HG03558 (cell line): ENCODE data around the gene FN3K.
"Not testable (repeated sequence)": the region's sequence is repeated elsewhere in the genome, so short reads cannot be mapped to it uniquely, and the experiment has no call there.

Experiments
- ATAC-seq: cut with Tn5 transposase; IDR thresholded peaks from one replicate; pipeline ENCODE4 v1.9.1; 2021; ENCODE audit warnings: moderate number of reproducible peaks; ENCODE audit not compliant: unreplicated experiment; ENCODE audit errors: extremely low read depth

The FN3K gene

GRCh38 chr17:82732118-82732743 lies 3.2 kb upstream of the FN3K start:
- no peak for ATAC-seq

DNA sequence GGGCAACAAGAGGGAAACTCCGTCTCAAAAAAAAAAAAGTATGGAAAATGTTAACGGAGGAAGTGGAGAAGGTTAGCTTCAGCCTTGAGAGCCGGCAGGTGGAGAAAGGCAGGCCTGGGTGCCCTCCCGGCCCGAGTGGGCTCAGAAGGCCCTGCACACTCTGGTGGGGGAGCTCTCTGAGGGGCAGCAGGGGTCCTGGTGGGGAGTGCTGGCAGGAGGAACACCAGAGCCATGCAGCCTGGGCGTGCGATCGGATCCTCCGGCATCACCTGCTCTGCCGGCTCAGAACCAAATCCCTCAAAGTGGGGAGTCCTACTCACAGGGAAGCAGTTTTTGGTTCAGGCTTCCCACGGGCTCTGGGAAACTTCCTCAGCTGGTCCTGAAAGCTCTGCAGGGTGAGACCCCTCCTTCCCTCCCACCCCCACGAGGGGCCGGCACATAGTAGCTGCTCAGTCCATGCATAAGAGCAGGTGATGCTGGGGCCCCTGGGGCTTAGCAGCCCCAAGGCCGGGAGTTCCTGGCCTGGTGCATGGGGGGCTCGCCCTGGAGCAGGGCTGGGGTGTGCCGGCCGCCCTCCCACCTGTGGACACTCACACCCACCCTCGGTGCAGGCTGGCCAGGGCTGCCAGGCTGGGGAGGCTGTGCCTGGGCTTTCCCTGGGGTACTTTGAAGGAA lies 1.2 kb downstream of the FN3K start:
- ATAC-seq = no peak

GRCh38 chr17:82737967-82738877 lies 2.8 kb downstream of the FN3K start:
- no peak for ATAC-seq

GRCh38 chr17:82740906-82741759 lies 5.7 kb downstream of the FN3K start:
- no peak for ATAC-seq

DNA sequence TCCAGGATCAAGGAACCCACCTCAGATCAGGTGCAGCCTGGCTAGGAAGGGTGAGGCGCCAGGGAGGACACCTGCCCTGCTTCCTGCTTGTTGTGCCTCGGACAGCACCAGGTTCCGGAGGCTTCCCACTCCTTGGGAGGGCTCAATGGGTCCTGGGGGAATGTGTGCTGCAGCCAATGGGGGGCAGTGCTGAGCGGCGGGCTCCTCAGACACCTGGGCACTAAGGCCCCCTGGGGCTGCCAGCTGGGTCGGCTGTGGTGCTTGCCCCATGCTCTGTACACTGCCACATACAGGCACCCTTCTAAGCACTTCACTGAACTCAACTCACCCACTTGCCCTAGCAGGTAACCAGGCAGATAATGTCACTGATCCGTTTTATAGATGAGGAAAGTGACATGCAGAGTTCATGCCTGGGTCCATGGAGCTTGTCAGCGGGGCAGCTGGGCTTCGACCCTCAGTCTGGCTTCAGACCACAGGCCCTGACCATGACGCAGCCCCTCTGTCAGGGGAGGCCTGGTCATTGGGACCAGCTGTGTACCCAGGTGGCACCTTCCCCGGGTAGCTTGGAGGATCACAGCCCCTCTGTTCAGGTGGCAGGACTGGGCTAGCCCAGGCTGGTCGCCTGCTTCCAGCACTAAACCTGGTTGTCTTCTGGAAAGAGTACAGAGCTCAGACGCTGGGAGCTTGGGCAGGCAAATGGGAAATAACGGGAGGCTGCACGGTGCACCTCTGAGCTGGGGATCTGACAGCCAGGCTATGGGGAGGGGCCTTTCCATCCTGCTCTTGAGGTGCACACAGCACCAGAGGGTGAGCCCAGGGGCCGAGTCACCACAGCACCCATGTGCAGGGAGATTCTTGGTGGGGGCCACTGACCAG lies 8.2 kb downstream of the FN3K start:
- ATAC-seq = no peak

GRCh38 chr17:82744736-82745135 lies 9.3 kb downstream of the FN3K start:
- ATAC-seq = not testable (repeated sequence)

DNA sequence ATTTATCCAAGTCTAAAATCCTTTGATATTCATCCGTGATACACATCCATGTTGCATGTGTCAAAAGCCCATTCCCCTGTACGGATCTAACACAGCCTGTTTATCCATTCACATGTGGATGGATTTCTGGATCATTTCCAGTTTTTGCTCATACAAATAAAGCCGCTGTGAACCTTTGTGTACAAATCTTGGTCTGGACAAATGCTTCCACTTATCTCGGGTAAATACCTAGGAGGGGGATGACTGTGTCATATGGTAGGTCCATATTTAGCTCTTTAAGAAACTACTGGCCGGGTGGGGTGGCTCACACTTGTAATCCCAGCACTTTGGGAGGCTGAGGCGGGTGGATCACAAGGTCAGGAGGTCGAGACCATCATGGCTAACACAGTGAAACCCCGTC lies 10.1 kb downstream of the FN3K start:
- ATAC-seq = no peak

DNA sequence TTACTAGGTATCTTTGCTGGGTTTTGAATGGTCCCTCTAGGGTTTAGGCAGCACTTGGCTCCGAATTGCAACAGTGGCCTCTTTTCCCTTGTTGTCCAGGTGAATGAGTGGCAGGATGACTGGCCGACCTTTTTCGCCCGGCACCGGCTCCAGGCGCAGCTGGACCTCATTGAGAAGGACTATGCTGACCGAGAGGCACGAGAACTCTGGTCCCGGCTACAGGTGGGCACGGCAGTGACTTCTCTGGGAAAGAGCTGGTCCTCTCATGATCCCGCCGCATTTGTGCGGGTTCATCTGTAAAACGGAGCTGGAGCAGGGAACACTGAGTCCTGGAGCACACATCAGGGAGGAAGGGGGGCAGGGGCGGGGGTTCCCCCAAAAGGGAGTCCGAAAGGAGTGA lies 13.3 kb downstream of the FN3K start:
- ATAC-seq = no peak

GRCh38 chr17:82750241-82750908 lies 15.0 kb downstream of the FN3K start:
- no peak for ATAC-seq

DNA sequence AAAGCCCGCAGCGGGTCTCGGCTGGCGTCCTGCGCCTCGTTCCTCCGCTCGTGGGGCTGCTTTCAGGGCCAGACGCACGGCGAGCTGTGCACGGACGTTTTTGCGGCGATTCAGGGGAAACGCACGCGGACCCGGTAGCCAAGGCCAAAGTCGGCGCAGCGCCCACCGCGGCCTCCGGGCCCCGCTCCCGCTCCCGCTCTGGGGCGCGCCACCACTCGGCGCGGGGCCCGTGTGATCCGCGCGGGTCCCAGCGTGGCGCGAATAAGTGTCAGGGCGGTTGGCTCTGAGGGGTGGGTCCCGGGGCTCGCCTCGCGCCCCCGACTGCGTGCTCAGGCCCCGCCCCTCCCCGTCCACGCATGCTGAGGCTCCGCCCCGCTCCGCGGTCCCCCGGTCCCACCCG lies 15.8 kb downstream of the FN3K start:
- ATAC-seq = no peak

GRCh38 chr17:82751571-82752370 lies 16.4 kb downstream of the FN3K start, which contains the start of gene TBCD:
TSS of gene TBCD (plus strand) at chr17:82752065. CDS start at chr17:82752194, 129 bp downstream.
- no peak for ATAC-seq

GRCh38 chr17:82752371-82753200 lies 17.2 kb downstream of the FN3K start:
- no peak for ATAC-seq

- no peak for ATAC-seq
Measured at GRCh38 chr17:82753201-82753464, 17.7 kb downstream of the FN3K start.

- ATAC-seq = no peak
Measured at GRCh38 chr17:82754297-82755208, 19.1 kb downstream of the FN3K start.

DNA sequence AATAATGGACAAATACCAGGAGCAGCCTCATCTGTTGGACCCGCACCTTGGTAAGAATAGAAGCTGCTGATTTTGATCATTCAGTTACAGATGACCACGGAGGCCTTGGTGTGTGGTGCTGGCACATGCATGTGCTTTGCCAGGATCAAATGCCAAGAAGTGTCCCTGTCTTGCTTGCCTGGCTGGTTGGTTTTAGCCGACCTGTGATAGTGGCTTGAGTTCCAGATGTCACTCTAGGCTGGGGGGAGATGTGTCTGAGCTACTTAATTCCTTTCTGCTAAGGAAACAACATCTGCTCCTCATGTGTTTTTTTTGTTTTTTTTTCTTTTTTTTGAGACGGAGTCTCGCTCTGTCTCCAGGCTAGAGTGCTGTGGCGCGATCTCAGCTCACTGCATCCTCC lies 20.8 kb downstream of the FN3K start:
- no peak for ATAC-seq

DNA sequence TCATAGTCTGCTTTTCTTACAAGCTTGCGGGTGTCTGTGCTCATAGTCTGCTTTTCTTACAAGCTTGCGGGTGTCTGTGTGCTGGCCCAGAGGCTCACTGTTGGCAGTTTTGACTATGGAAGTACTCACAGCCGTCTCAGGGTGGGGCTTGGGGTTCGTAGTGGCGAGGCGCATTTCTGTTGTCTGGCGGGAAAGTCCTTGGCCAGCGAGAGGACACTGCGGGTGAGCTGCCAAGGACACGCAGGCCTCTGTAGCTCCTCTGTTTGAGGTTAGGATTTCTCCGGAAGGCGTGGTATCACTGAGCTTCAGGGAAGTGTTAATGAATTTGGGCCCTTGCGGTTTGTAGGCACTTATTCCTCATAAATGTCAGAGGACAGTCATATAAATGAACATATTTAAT lies 30.0 kb downstream of the FN3K start:
- ATAC-seq = no peak
